GM10266 (cell line): ENCODE data around the gene CYTH3.
"Not testable (repeated sequence)": the region's sequence is repeated elsewhere in the genome, so short reads cannot be mapped to it uniquely, and the experiment has no call there.

Experiments
- DNase-seq: peaks from one replicate; pipeline ENCODE4 v3.0.0; 2012; ENCODE audit errors: extremely low spot score
- TF ChIP-seq, protein P1 (sequence below): IDR thresholded peaks from 2 replicates; pipeline ENCODE4 v1.5.1; 2012; ENCODE audit warnings: mild to moderate bottlenecking, low read depth; ENCODE audit not compliant: control insufficient read depth, insufficient read depth; ENCODE audit errors: missing control alignments

Gene CYTH3

DNA sequence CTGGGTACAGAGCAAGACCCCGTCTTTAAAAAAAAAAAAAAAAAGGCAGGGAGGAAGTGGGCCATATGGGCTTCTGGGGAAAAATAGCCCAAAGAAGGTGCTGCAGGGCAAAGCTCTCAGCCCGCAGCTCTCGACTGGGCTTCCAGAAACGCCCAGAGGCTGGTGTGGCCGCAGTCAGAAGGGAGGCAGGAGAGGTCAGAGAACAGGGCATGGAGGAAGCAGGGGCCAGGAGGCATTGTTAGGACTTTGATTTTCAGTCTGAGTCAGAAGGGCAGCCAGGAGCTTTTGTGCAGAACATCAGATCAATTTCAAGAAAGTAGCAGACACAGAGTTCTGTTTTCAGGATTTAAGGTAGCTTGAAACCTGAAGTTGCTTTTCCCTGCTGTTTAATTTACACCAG, 35.3 kb upstream of the CYTH3 start:
- DNase-seq, result no peak
- TF ChIP-seq, protein P1, sequence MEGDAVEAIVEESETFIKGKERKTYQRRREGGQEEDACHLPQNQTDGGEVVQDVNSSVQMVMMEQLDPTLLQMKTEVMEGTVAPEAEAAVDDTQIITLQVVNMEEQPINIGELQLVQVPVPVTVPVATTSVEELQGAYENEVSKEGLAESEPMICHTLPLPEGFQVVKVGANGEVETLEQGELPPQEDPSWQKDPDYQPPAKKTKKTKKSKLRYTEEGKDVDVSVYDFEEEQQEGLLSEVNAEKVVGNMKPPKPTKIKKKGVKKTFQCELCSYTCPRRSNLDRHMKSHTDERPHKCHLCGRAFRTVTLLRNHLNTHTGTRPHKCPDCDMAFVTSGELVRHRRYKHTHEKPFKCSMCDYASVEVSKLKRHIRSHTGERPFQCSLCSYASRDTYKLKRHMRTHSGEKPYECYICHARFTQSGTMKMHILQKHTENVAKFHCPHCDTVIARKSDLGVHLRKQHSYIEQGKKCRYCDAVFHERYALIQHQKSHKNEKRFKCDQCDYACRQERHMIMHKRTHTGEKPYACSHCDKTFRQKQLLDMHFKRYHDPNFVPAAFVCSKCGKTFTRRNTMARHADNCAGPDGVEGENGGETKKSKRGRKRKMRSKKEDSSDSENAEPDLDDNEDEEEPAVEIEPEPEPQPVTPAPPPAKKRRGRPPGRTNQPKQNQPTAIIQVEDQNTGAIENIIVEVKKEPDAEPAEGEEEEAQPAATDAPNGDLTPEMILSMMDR, result no peak

DNA sequence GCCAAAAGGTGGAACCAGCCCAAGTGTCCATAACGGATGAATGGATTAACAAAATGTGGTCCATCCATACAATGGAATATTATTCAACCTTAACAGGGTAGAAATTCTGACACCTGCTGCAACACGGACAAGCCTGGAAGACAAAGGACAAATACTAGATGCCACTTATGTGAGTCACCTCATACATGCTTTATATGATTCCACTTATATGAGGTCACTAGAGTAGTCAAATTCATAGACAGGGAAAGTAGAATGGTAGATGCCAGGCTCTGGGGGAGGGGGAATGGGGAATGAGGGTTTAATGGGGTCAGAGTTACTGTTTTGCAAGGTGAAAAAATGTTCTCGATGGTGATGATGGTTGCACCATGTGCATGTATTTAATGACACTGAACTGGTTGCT, 34.0 kb upstream of the CYTH3 start:
- no peak for DNase-seq
- TF ChIP-seq, protein P1, result no peak

DNA sequence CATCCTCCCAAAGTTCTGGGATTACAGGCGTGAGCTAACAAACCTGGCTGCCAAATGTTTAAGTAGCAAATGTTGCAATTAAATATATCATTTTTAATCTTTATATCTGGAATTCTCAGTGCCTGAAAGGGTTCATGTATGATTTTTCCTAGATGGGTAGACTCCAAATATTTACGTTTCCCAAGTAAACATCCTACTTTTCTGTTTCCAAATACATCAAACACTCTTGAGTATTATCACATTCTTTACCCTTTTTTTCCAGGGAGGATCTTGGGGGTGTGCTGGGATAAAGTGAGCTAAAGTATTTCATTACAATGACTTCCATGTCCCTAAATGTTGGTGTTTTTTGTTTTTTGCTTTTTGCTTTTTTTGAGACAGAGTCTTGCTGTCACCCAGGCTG, 32.9 kb upstream of the CYTH3 start:
- DNase-seq, result no peak
- TF ChIP-seq, protein P1, result no peak

DNA sequence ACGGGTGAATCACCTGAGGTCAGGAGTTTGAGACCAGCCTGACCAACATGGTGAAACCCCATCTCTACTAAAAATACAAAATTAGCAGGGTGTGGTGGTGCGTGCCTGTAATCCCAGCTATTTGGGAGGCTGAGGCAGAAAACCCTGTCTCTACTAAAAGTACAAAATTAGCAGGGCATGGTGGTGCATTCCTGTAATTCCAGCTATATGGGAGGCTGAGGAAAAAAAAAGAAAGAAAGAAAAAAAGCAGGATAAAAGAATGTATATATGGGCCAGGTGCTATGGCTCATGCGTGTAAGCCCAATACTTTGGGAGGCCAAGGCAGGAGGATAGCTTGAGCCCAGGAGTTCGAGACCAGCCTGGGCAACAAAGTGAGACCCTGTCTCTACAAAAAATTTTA, 29.0 kb upstream of the CYTH3 start:
- DNase-seq, result not testable (repeated sequence)

DNA sequence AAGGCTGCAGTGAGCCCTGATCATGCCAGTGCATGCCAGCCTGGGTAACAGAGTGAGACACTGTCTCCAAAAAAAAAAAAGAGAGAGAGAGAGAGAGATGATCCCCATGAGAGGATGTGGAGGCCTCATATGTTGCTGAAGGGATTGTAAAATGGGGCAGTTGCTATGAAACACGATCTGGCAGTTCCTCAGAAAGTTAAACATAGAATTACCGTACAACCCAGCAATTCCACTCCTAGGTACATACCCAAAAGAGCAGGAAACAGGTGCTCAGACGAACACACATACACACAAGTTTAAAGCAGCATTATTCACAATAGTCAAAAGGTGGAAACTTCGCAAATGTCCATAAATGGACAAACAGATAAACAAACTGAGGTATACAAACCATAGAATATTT, 27.4 kb upstream of the CYTH3 start:
- DNase-seq, result no peak
- TF ChIP-seq, protein P1, result no peak

DNA sequence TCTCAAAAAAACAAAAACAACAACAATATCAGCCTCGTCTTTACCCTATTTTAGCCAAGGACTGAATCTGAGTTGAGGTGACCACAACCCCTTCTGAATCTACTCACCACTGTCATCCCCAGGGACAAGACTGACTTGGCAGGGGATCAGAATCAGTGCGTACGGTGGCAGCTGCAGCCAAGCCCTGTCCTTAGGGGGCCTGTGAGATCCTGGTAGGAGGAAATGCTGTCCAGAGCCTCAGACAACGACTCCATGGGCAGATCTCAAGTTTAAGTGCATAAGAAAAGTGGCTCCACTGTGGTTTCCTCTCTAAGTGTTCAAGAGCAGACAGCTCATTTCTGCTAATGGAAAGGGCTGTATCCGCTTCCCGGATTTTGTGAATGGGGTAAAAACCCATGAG, 22.4 kb upstream of the CYTH3 start:
- DNase-seq, result no peak
- TF ChIP-seq, protein P1, result no peak

DNA sequence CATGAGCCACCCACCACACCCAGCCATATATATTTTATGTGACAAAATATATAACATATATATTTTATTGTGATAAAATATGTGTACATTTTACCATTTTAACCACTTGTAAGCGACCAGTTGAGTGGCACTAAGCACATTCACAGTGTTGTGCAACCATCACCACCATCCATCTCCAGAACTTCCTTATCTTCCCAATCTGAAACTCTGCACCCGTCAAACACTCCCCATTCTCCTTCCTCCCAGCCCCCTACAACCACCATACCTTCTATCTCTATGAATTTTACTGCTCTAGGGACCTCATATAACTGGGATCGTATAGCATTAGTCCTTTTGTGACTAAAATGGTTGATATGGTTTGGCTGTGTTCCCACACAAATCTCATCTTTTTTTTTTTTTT, 20.8 kb upstream of the CYTH3 start:
- TF ChIP-seq, protein P1, result no peak
- no peak for DNase-seq

DNA sequence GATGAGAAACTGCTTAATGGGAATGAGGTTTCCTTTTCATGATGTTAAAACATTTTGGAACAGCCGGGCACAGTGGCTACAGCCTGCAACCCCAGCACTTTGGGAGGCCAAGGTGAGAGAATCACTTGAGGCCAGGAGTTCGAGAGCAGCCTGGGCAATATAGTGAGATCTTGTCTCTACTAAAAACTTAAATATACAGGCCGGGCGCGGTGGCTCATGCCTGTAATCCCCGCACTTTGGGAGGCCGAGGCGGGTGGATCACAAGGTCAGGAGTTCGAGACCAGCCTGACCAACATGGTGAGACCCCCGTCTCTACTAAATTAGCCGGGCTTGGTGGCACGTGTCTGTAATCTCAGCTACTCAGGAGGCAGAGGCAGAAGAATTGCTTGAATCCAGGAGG, 19.5 kb upstream of the CYTH3 start:
- DNase-seq, result not testable (repeated sequence)
